Right renal cortex interstitium (tissue), 3 donors: ENCODE results near the gene CDC45. TPM values are rescaled to one million over a fixed set of nuclear protein-coding genes. Genes with fewer than 3 reads are reported as not detected.

Source experiments
- DNase-seq, 3 donors: peaks; one replicate each; pipeline ENCODE4 v3.0.0-alpha.2; 2013; ENCODE audit warnings: low read depth in 3 of 3, low spot score in 2 of 3
- polyA plus RNA-seq, 3 donors: library from polyadenylated mRNA; unstranded; fragments of 120-200 nt; gene quantifications; one replicate each; pipeline ENCODE4 v1.2.1, GENCODE V29; 2013; ENCODE audit not compliant: insufficient read length in 3 of 3

Gene CDC45
- polyA plus RNA-seq, 3 donors, result 17.0 to 18.7 (median 18.1) TPM

GRCh38 chr22:19490628-19491230 is 11.0 kb downstream of the CDC45 start:
- no peak for DNase-seq

GRCh38 chr22:19492504-19493174 is 12.9 kb downstream of the CDC45 start:
- no peak for DNase-seq

GRCh38 chr22:19494001-19494560 is 14.4 kb downstream of the CDC45 start:
- no peak for DNase-seq

DNA sequence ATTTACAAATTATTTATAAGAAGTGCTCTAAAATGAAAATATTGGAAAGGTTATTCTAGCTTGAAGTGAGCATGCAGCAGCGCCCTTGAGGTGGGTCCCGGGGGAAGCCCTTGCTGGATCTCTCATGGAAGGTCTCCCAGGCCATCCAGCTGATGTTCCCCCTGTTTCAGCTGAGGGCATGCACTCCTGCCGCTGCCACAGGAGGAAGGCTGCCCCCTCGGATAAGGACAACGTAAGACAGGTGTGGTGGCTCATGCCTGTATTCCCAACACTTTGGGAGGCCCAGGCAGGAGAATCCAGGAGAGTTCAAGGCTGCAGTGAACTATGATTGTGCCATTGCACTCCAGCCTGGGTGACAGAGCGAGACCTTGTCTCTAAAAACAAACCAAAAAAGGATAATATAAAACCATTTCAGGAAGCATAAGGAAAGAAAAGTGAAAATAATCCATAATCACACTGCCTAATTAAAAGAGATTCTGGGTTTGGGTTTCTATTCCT is 15.0 kb downstream of the CDC45 start:
- DNase-seq, result no peak

DNA sequence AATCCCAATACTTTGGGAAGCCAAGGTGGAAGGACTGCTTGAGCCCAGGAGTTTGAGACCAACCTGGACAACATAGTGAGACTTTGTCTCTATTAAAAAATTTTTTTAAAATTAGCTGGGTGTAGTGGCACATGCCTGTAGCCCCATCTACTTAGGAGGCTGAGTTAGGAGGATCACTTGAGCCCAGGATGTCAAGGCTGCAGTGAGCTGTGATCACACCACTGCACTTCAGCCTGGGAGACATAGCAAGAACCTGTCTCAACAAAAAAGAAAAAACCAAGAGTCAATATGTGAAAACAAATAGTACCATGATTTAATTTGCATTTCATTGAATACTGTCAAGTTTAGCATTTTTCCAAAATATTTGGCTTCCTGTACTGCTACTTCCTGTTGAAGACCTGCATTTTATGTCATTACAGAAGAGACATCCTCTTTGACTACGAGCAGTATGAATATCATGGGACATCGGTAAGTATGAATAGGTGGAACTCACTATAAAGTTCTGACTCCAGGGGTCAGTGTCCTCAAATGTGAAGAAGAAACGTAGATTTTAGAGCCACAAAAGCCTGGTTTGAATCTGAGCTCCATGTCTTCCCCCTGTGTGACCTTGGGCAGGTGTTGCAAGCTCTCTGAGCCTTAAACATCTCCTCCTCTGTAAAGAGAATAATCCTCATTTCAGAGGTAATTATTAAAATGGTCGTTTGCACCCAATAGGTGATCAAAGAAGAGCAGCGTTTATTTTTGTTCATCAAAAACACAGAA is 16.0 kb downstream of the CDC45 start:
- no peak for DNase-seq

- DNase-seq, result no peak
Measured at GRCh38 chr22:19496324-19496630, 16.6 kb downstream of the CDC45 start.

DNA sequence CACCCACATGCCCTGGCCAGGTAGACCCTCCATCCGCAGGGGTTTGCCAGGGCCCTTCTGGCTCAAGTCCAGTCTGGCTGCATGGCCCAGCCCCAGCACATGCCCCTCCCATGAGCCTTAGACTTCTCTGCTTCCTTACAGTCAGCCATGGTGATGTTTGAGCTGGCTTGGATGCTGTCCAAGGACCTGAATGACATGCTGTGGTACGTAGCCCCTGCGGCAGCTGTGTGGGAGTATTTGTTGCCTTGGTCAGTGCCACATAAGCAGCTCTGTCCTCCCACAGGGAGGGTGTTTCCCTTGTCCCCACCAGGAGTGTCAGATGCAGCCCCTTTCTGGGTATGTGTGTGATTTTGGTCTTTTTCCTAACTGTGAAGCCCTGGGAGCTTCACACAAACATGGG is 17.5 kb downstream of the CDC45 start:
- no peak for DNase-seq

DNA sequence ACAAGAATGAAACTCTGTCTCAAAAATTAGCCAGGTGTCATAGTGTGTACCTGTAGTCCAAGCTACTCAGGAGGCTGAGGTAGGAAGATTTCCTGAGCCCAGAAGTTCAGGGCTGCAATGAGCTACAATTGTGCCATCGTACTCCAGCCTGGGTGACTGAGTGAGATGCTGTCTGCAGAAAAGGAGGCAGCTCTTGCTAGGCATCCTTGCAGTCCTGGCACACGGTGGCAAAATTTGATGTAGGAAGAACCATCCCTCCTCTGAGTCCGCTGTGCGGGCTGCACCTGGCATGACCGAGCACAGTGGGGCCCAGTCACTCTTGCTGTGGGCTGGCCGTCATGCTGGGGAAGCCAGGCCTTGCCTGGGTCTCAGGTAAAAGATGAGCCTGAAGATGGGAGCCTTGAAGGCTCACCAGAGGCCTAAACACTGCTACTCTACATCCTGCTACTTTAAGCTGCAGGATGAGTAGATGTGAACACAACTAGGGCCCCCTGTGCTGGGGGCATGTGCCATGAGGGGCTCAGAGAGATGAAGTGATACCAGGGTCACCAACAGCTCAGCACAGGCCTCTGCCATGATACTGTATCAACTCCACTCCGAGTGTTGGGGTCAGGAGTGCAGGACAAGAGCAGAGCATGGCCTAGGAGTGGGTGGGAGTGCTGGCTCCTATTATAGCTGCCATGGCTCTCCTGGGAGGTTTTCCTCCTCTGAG is 18.6 kb downstream of the CDC45 start:
- DNase-seq, result no peak

DNA sequence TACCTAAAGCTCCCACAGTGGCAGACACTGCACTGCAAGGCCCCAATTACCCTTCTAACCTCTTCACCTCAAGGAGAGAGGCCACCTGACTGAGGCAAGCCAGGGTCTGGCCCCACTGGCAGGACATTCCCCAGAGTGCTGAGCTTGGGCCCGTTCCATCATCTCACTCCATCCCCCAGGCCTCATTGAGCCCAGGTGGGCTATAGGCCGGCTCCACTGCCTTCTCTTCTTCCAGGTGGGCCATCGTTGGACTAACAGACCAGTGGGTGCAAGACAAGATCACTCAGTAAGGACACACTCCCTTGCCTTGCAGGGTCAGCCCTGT is 19.1 kb downstream of the CDC45 start:
- DNase-seq, result no peak

DNA sequence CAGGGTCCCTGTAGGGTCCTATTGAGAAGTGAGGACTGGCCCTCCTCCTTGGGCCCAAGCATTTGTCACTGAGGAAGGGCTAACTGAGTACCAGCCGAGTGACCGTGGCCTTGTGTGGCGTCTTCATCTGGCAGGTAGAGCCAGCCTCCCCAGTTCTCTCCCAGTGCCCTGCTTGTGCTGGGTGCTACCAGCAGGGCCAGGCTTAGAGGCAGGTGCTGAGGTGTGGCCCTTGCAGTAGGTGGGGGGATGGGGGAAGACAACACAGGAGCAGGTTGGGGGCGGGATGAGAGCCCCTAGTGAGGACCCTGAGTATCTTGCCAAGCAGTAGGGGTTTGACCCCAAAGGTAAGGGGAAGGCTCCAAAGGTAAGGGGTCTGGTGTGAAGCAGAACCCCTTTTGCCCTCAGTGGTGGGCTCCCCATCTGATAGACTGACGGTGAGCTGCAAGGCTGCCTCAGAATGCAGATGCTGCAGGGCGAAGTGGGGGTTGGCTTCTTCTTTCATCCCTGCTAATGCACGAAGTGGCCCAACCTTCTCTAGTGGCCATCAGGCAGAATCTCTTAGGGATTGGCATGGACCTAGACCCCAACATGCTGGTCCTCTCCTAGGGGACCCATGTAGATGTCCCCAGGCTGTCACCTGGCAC is 19.6 kb downstream of the CDC45 start:
- DNase-seq, result no peak

DNA sequence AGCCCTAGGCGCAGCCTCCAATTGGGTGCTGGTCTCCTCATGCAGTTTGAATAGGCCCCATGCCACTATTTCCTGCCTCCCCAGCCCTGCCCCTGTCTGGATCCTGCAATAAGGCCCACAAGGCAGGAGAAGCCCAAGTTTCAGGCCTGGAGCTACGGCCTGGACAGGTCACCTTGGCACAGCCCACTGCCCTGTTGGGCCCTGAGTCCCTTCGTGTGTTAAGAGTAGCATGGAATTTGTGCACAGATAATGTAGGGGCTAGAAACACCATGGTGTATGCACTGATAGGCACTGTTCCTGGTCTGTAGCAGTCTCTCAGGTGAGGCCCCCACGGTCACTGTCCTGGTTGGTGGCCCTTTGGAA is 20.1 kb downstream of the CDC45 start:
- no peak for DNase-seq

DNA sequence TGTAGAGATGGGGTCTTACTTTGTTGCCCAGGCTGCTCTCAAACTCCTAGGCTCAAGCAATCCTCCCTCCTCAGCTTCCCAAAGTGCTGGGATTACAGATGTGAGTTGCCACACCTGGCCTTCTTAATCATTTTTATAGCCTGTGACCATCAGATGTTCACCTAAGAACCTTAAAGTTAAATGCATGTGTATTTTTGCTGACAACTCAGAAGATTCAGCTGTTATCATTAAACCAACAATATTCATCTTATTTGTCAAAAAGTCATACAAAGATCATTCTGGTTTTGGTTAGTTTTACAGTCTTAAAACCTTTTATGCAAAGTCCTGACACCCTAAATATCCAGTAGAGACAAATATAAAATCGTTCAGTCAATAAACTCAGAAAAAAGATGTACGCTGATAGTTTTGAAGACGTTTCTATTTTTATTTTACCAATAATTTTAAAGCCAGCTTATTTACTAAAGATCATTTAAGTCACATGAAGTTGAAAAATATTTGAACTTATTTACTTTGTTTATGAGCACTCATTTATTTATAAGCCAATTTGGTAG is 22.3 kb downstream of the CDC45 start:
- DNase-seq, result no peak

DNA sequence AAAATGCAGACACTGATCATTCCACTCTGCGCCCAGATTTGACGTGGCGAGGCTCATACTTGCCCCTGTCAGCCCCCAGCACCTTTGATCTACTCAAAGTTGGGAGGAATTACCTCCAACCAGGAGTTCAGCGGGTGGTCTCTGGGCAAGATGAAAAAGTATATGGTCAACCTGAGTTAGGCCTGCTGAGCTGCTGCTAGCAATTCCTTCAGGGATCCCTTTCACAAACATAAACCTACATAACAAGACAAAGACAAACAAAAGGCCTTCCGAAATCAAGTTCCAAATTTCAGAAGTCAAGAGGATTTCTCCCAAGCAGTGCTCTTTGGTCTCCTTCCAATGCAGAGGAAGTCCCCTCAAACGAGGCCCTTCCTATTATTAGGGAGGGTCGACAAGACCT is 23.6 kb downstream of the CDC45 start:
- DNase-seq, result no peak

DNA sequence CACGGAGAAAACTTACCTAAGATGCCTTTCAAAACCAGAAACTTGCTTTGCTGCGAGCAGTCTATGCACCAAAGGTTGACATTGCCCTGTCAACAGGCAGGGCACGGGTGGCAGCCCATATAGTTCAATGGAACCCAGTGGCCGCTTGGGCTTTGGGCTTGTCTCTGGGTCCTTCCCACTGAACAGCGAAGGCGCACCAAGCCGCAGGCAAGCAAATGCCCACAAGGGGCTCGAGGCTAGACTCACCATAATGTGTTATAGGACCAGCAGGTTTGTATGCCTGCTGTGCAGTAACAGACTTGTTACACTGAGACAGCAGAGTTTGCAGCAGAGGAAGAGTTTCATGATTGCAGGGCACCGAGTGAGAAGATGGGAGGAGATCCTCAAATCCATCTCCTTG is 24.1 kb downstream of the CDC45 start:
- no peak for DNase-seq

GRCh38 chr22:19504900-19505734 is 25.4 kb downstream of the CDC45 start:
- no peak for DNase-seq

- no peak for DNase-seq
Measured at GRCh38 chr22:19505735-19506126, 26.0 kb downstream of the CDC45 start.

DNA sequence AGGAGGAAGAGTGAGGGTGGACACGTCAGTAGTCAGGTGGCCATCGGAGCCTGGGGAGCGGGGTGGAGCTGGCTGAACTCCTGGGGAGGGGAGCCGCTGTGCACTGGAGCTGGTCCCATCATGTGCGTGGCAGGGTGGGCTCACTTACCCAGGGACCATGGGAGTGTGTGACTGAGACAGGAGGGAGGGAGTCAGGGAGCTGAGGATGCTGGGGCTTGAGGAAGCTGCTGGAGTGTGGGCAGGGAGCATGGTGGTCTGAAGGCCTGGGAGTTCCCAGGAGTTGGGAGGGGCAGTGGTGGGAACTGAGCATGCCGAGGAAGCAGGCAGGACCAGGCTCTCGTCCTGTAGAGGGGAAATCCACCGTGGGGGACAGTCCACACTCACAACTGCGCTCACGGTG is 26.5 kb downstream of the CDC45 start:
- DNase-seq, result no peak

DNA sequence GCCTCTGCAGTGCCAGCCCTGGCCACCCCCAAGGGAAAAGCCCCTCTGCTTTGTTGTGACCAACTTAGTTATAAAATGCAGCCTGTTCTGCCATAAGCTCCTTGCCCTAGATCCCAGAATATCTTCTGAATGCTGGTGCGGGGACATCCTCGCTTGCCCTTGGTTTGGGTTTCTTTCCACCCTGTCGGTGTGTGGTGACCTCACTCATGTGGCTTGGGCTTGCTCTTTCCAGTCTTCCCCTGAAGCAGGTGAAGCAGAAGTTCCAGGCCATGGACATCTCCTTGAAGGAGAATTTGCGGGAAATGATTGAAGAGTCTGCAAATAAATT is 27.8 kb downstream of the CDC45 start:
- DNase-seq, result no peak

DNA sequence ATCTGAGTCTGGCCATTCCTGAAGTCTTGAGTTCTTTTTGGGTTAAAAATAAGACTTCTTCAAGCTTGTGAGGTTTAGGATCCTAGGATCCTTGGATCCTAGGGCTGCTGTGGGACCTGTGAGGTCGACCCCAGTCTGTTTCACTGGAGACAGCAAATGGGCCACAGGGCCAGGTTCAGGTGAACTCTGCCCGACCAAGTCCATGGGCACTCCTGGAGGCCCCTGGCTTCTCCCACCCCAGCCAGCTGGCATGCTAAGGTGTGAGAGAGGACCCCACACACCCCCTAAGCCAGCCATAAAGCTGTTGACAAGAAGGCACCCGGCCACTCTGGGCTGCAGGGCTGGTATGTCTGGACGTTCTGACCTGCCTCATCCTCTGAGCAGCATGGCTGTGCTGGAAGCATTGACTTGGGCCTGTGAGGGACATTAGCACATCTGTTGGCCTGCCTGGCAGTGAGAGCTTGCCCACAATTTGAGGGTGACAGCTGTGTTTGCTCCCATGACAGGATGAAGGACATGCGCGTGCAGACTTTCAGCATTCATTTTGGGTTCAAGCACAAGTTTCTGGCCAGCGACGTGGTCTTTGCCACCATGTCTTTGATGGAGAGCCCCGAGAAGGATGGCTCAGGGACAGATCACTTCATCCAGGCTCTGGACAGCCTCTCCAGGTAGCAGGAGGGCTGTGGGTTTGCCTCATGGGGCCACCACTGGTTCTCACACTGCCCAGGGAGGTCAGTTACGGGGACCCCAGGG is 28.5 kb downstream of the CDC45 start:
- no peak for DNase-seq
